Measurements from ENCODE around the gene EIF4EBP2. TPM values are rescaled to one million over a fixed set of nuclear protein-coding genes. Genes with fewer than 3 reads are reported as not detected.

The EIF4EBP2 gene
- total and polyA plus RNA-seq, 4 donors = 47.6 to 77.5 (median 60.4) TPM

GRCh38 chr10:70440296-70441160 is 36.6 kb downstream of the EIF4EBP2 start:
- WGBS (ENCODE audit: insufficient coverage) = 2% methylated on average over 65 of the region's 69 CpGs
- H3K4me3 ChIP-seq (ENCODE audit: low read depth, low read length) = peak overlapping the region; percentile 9
- peaks cover 44% of the 10 kb centered on the region for H3K27me3 ChIP-seq (ENCODE audit: control insufficient read depth, insufficient read depth, low read length)
- H3K9me3 ChIP-seq (ENCODE audit: control insufficient read depth, insufficient read depth, low read length) = no peaks in the 10 kb centered on the region
- H3K36me3 ChIP-seq (ENCODE audit: control insufficient read depth, insufficient read depth, low read length) = peaks cover 4% of the 10 kb centered on the region
- H3K27ac ChIP-seq (ENCODE audit: low read depth, low read length) = no peak overlapping the region
- H3K4me1 ChIP-seq (ENCODE audit: control insufficient read depth, insufficient read depth, low read length) = peaks cover 24% of the 10 kb centered on the region
- DNase-seq (ENCODE audit: low read depth in 4 of 6, low spot score in 6 of 6) = peak in 1 of 6 donors; percentile 64

- peak in 1 of 6 donors; percentile 48 for DNase-seq (ENCODE audit: low read depth in 4 of 6, low spot score in 6 of 6)
- peak within 1 kb of the TSS; percentile 9 for H3K4me3 ChIP-seq (ENCODE audit: low read depth, low read length)
- H3K36me3 ChIP-seq (ENCODE audit: control insufficient read depth, insufficient read depth, low read length) = no peaks in the 10 kb centered on the region
- 5% methylated on average over 56 of the region's 60 CpGs for WGBS (ENCODE audit: insufficient coverage)
- peaks cover 44% of the 10 kb centered on the region for H3K27me3 ChIP-seq (ENCODE audit: control insufficient read depth, insufficient read depth, low read length)
- no peak within 1 kb of the TSS for H3K27ac ChIP-seq (ENCODE audit: low read depth, low read length)
- H3K4me1 ChIP-seq (ENCODE audit: control insufficient read depth, insufficient read depth, low read length) = peaks cover 24% of the 10 kb centered on the region
- H3K9me3 ChIP-seq (ENCODE audit: control insufficient read depth, insufficient read depth, low read length) = no peaks in the 10 kb centered on the region
Measured at GRCh38 chr10:70441161-70441894, 37.4 kb downstream of the EIF4EBP2 start, which contains the start of gene NODAL. NODAL (minus strand) TSS chr10:70441681; CDS start chr10:70441667, 14 bp downstream.

- WGBS (ENCODE audit: insufficient coverage) = 25% methylated on average over 12 of the region's 12 CpGs
- peaks cover 44% of the 10 kb centered on the region for H3K27me3 ChIP-seq (ENCODE audit: control insufficient read depth, insufficient read depth, low read length)
Measured at GRCh38 chr10:70441895-70442309, 38.0 kb downstream of the EIF4EBP2 start.

GRCh38 chr10:70442332-70442988 is 38.5 kb downstream of the EIF4EBP2 start:
- Histone ChIP-seq H3K9me3 (ENCODE audit: control insufficient read depth, insufficient read depth, low read length) (no peaks in the 10 kb centered on the region), H3K4me3 (ENCODE audit: low read depth, low read length) (no peak overlapping the region), H3K27ac (ENCODE audit: low read depth, low read length) (no peak overlapping the region), H3K36me3 (ENCODE audit: control insufficient read depth, insufficient read depth, low read length) (no peaks in the 10 kb centered on the region), H3K27me3 (ENCODE audit: control insufficient read depth, insufficient read depth, low read length) (peaks cover 44% of the 10 kb centered on the region), H3K4me1 (ENCODE audit: control insufficient read depth, insufficient read depth, low read length) (peaks cover 24% of the 10 kb centered on the region)
- WGBS (ENCODE audit: insufficient coverage) = 60% methylated on average over 5 of the region's 6 CpGs
- no peak for DNase-seq (ENCODE audit: low read depth in 4 of 6, low spot score in 6 of 6)

More at GRCh38 chr10:70441895-70442309, 38.0 kb downstream of the EIF4EBP2 start:
- H3K27ac ChIP-seq (ENCODE audit: low read depth, low read length) = no peak overlapping the region
- no peaks in the 10 kb centered on the region for H3K36me3 ChIP-seq (ENCODE audit: control insufficient read depth, insufficient read depth, low read length)
- no peak overlapping the region for H3K4me3 ChIP-seq (ENCODE audit: low read depth, low read length)
- H3K9me3 ChIP-seq (ENCODE audit: control insufficient read depth, insufficient read depth, low read length) = no peaks in the 10 kb centered on the region
- no peak for DNase-seq (ENCODE audit: low read depth in 4 of 6, low spot score in 6 of 6)
- H3K4me1 ChIP-seq (ENCODE audit: control insufficient read depth, insufficient read depth, low read length) = peaks cover 24% of the 10 kb centered on the region

DNA sequence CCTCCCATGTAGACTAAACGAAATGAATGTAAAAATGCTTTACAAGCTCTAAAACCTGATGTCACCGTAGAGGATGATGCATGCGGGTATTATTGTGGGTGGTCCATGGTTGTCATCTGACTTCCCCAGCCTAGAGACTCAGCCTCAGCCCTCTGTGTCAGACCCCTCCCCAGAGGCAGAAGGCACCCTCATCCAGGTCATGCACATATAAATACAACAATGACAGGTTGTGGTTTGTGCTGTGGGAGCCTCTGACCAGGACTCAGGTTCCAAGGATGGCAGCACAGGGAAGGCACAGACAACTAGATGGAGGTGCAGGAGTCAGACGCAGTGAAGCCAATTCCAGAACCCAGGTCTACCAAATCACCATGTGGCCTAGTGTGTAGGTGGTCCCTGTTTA is 40.8 kb downstream of the EIF4EBP2 start:
- peaks cover 30% of the 10 kb centered on the region for H3K27me3 ChIP-seq (ENCODE audit: control insufficient read depth, insufficient read depth, low read length)
- WGBS (ENCODE audit: insufficient coverage) = 83% methylated on average over 1 of the region's 4 CpGs
- no peak overlapping the region for H3K4me3 ChIP-seq (ENCODE audit: low read depth, low read length)
- no peaks in the 10 kb centered on the region for H3K9me3 ChIP-seq (ENCODE audit: control insufficient read depth, insufficient read depth, low read length)
- H3K27ac ChIP-seq (ENCODE audit: low read depth, low read length) = no peak overlapping the region
- no peak for DNase-seq (ENCODE audit: low read depth in 4 of 6, low spot score in 6 of 6)
- peaks cover 22% of the 10 kb centered on the region for H3K4me1 ChIP-seq (ENCODE audit: control insufficient read depth, insufficient read depth, low read length)
- H3K36me3 ChIP-seq (ENCODE audit: control insufficient read depth, insufficient read depth, low read length) = no peaks in the 10 kb centered on the region

- Histone ChIP-seq H3K36me3 (ENCODE audit: control insufficient read depth, insufficient read depth, low read length) (no peaks in the 10 kb centered on the region), H3K27ac (ENCODE audit: low read depth, low read length) (peak overlapping the region; percentile 42), H3K4me3 (ENCODE audit: low read depth, low read length) (no peak overlapping the region), H3K27me3 (ENCODE audit: control insufficient read depth, insufficient read depth, low read length) (peaks cover 18% of the 10 kb centered on the region), H3K4me1 (ENCODE audit: control insufficient read depth, insufficient read depth, low read length) (peaks cover 13% of the 10 kb centered on the region), H3K9me3 (ENCODE audit: control insufficient read depth, insufficient read depth, low read length) (no peaks in the 10 kb centered on the region)
- 43% methylated on average over 5 of the region's 8 CpGs for WGBS (ENCODE audit: insufficient coverage)
- peak in 1 of 6 donors; percentile 42 for DNase-seq (ENCODE audit: low read depth in 4 of 6, low spot score in 6 of 6)
Measured at GRCh38 chr10:70445718-70446657, 42.0 kb downstream of the EIF4EBP2 start.

- Histone ChIP-seq H3K27me3 (ENCODE audit: control insufficient read depth, insufficient read depth, low read length) (no peaks in the 10 kb centered on the region), H3K27ac (ENCODE audit: low read depth, low read length) (no peak overlapping the region), H3K9me3 (ENCODE audit: control insufficient read depth, insufficient read depth, low read length) (no peaks in the 10 kb centered on the region), H3K36me3 (ENCODE audit: control insufficient read depth, insufficient read depth, low read length) (no peaks in the 10 kb centered on the region), H3K4me3 (ENCODE audit: low read depth, low read length) (no peak overlapping the region), H3K4me1 (ENCODE audit: control insufficient read depth, insufficient read depth, low read length) (peaks cover 5% of the 10 kb centered on the region)
- WGBS (ENCODE audit: insufficient coverage) = 70% methylated on average over 2 of the region's 2 CpGs
- DNase-seq (ENCODE audit: low read depth in 4 of 6, low spot score in 6 of 6) = no peak
Measured at GRCh38 chr10:70448236-70448635, 44.3 kb downstream of the EIF4EBP2 start.

- Histone ChIP-seq H3K4me1 (ENCODE audit: control insufficient read depth, insufficient read depth, low read length) (peaks cover 32% of the 10 kb centered on the region), H3K4me3 (ENCODE audit: low read depth, low read length) (no peak overlapping the region), H3K9me3 (ENCODE audit: control insufficient read depth, insufficient read depth, low read length) (no peaks in the 10 kb centered on the region), H3K27me3 (ENCODE audit: control insufficient read depth, insufficient read depth, low read length) (peaks cover 12% of the 10 kb centered on the region), H3K36me3 (ENCODE audit: control insufficient read depth, insufficient read depth, low read length) (no peaks in the 10 kb centered on the region), H3K27ac (ENCODE audit: low read depth, low read length) (no peak overlapping the region)
- WGBS (ENCODE audit: insufficient coverage) = 20% methylated on average over 1 of the region's 6 CpGs
- no peak for DNase-seq (ENCODE audit: low read depth in 4 of 6, low spot score in 6 of 6)
Measured at GRCh38 chr10:70455213-70455630, 51.3 kb downstream of the EIF4EBP2 start.

All from spinal cord (tissue), 10 donors.